Kidney (tissue), 14 donors: ENCODE measurements around the gene LPCAT4. TPM values are rescaled to one million over a fixed set of nuclear protein-coding genes. Genes with fewer than 3 reads are reported as not detected.
A peak's percentile ranks its signal among the peaks of the same experiment; 100 is the strongest.

ENCODE experiments used
- DNase-seq, 5 donors: peaks; one replicate each; pipeline ENCODE4 v3.0.0-alpha.2; 2013 to 2020
- FAIRE-seq: peaks from 2 replicates; lab custom pipeline; 2012; peaks lifted over from hg19 to GRCh38; lab: Jason Lieb, UNC
- H3K27ac ChIP-seq, 2 donors: one replicate each; pipeline ENCODE4 v1.7.0; 2013; ENCODE audit warnings: low read depth in 2 of 2, low read length in 2 of 2, inconsistent platforms in 1 of 2
- H3K27me3 ChIP-seq: one replicate; pipeline ENCODE4 v1.7.1; 2013; ENCODE audit warnings: low read length, inconsistent platforms; ENCODE audit not compliant: control insufficient read depth, insufficient read depth
- H3K36me3 ChIP-seq, 3 donors: one replicate each; pipeline versions ENCODE4 v1.7.0 to v1.7.1; 2013; ENCODE audit warnings: low read length in 3 of 3, control low read depth in 1 of 3, inconsistent platforms in 1 of 3; ENCODE audit not compliant: insufficient read depth in 3 of 3, control insufficient read depth in 2 of 3
- H3K4me1 ChIP-seq, 3 donors: one replicate each; pipeline versions ENCODE4 v1.7.0 to v1.7.1; 2013; ENCODE audit warnings: low read length in 3 of 3, inconsistent platforms in 1 of 3, low read depth in 1 of 3; ENCODE audit not compliant: control insufficient read depth in 2 of 3, insufficient read depth in 2 of 3
- H3K4me3 ChIP-seq, 3 donors: one replicate each; pipeline versions ENCODE4 v1.7.0 to v1.8.1; 2013; ENCODE audit warnings: low read length in 3 of 3, control low read depth in 1 of 3, inconsistent platforms in 1 of 3
- H3K9ac ChIP-seq, 3 donors: one replicate each; pipeline versions ENCODE4 v1.7.0 to v1.7.1; 2013; ENCODE audit warnings: low read length in 3 of 3, control low read depth in 1 of 3, inconsistent platforms in 1 of 3
- H3K9me3 ChIP-seq, 3 donors: one replicate each; pipeline versions ENCODE4 v1.7.0 to v1.7.1; 2013; ENCODE audit warnings: low read length in 3 of 3, control low read depth in 1 of 3, inconsistent platforms in 1 of 3; ENCODE audit not compliant: control insufficient read depth in 2 of 3, insufficient read depth in 1 of 3
- CTCF ChIP-seq: IDR thresholded peaks from 3 replicates; pipeline ENCODE4 v1.5.1; 2012; ENCODE audit warnings: mild to moderate bottlenecking, moderate library complexity, borderline replicate concordance; ENCODE audit not compliant: insufficient read depth; ENCODE audit errors: extremely low read depth
- intact Hi-C: fragments of 100-400 bp; cut with DNase I; formaldehyde crosslinking; loops from one replicate; pipeline ENCODE4 v1.11.1; 2022
- polyA plus RNA-seq: library from polyadenylated mRNA; stranded (reverse); fragments of 350-450 nt; fragmentation: Illumina TruSeq; extraction: RNeasy Lipid Tissue Mini Kit (QIAGEN cat#74804); gene quantifications from one replicate; pipeline ENCODE4 v1.2.3, GENCODE V29; 2014; ENCODE audit warnings: low read depth, low replicate concordance; ENCODE audit not compliant: insufficient read depth
- total RNA-seq: library from RNA; stranded (reverse); fragmentation: NEBNext Ultra II Directional; extraction: Animal tissue kit (Norgen Biotek cat#: 25700); gene quantifications from one replicate; pipeline ENCODE4 v1.2.1, GENCODE V29; 2021
- donor health status: control.
- donor health status: control.
- donor health status: control.
- donor health status: control.
- donor health status: control.
- donor health status: DM: yes; HTN: yes; CAD: no.
- donor health status: Normal renal cell carcinoma (clear cell type).

The LPCAT4 gene
- total and polyA plus RNA-seq, 2 donors from 2014 or later: 22.5 to 37.5 TPM

- intact Hi-C loops: loop anchor here (5.0 kb wide), 1 partner anchor 124 kb away; no protein-coding TSS in a partner anchor
- peaks cover 0 to 17% (median 0%) of the 10 kb centered on the region in 3 donors for H3K4me1 ChIP-seq
Measured at GRCh38 chr15:34365836-34366235, 1.2 kb downstream of the LPCAT4 start.

GRCh38 chr15:34365091-34365825, 1.7 kb downstream of the LPCAT4 start:
- no peak for FAIRE-seq
- H3K4me1 ChIP-seq: peaks cover 0 to 17% (median 0%) of the 10 kb centered on the region in 3 donors
- H3K27ac ChIP-seq: no peak overlapping the region
- intact Hi-C loops: loop anchor here (5.0 kb wide), 1 partner anchor 123 kb away; no protein-coding TSS in a partner anchor
- TF ChIP-seq CTCF: no peak
- H3K4me3 ChIP-seq: peak overlapping the region in 1 of 3 donors; percentile 79
- no peaks in the 10 kb centered on the region for H3K27me3 ChIP-seq
- no peaks in the 10 kb centered on the region for H3K9me3 ChIP-seq
- no peaks in the 10 kb centered on the region for H3K36me3 ChIP-seq
- H3K9ac ChIP-seq: peak overlapping the region in 1 of 3 donors; percentile 55
- peak in 1 of 5 donors; percentile 48 for DNase-seq

More at GRCh38 chr15:34365836-34366235, 1.2 kb downstream of the LPCAT4 start:
- H3K36me3 ChIP-seq: no peaks in the 10 kb centered on the region
- peak overlapping the region in 2 of 3 donors; percentile 67 to 79 for H3K4me3 ChIP-seq
- FAIRE-seq: no peak
- H3K27me3 ChIP-seq: no peaks in the 10 kb centered on the region
- peak in 1 of 5 donors; percentile 35 for DNase-seq
- H3K27ac ChIP-seq: no peak overlapping the region
- no peaks in the 10 kb centered on the region for H3K9me3 ChIP-seq
- TF ChIP-seq CTCF: no peak
- peak overlapping the region in 2 of 3 donors; percentile 54 to 55 for H3K9ac ChIP-seq

- H3K27me3 ChIP-seq: no peaks in the 10 kb centered on the region
- FAIRE-seq: no peak
- intact Hi-C loops: no loop called here
- H3K4me1 ChIP-seq: peaks cover 0 to 17% (median 0%) of the 10 kb centered on the region in 3 donors
- H3K4me3 ChIP-seq: no peak overlapping the region
- no peak for DNase-seq
- no peak overlapping the region for H3K9ac ChIP-seq
- H3K27ac ChIP-seq: no peak overlapping the region
- TF ChIP-seq CTCF: no peak
- H3K36me3 ChIP-seq: no peaks in the 10 kb centered on the region
- no peaks in the 10 kb centered on the region for H3K9me3 ChIP-seq
Measured at GRCh38 chr15:34364041-34364440, 3.0 kb downstream of the LPCAT4 start.
